Suprapubic skin (tissue), 4 donors: ENCODE measurements around the gene LRRFIP1.

Experiments
- EP300 ChIP-seq: sonication (generic); formaldehyde crosslinking; IDR thresholded peaks from one replicate; pipeline ENCODE4 v1.6.1; 2017; ENCODE audit warnings: antibody characterized with exemption
- POLR2A ChIP-seq, 2 donors: fragments of 450-650 bp; IDR thresholded peaks; one replicate each; pipeline ENCODE4 v1.6.1; 2017; ENCODE audit warnings: antibody characterized with exemption in 2 of 2, mild to moderate bottlenecking in 2 of 2, moderate library complexity in 2 of 2
- POLR2AphosphoS5 ChIP-seq, 3 donors: sonication (generic); formaldehyde crosslinking; IDR thresholded peaks; one replicate each; pipeline ENCODE4 v1.6.1; 2017; ENCODE audit warnings: antibody characterized with exemption in 3 of 3
- TF ChIP-seq, protein P1 (sequence below), 2 donors: fragments of 200-600 bp in 1 of 2; fragments of 450-650 bp in 1 of 2; sonication (generic) in 1 of 2; IDR thresholded peaks; one replicate each; pipeline ENCODE4 v1.5.1; 2016 to 2019; ENCODE audit warnings: antibody characterized with exemption in 2 of 2, mild to moderate bottlenecking in 1 of 2, moderate library complexity in 1 of 2

GRCh38 chr2:237717366-237718276 is 90.2 kb downstream of the LRRFIP1 start:
- TF ChIP-seq, protein P1, sequence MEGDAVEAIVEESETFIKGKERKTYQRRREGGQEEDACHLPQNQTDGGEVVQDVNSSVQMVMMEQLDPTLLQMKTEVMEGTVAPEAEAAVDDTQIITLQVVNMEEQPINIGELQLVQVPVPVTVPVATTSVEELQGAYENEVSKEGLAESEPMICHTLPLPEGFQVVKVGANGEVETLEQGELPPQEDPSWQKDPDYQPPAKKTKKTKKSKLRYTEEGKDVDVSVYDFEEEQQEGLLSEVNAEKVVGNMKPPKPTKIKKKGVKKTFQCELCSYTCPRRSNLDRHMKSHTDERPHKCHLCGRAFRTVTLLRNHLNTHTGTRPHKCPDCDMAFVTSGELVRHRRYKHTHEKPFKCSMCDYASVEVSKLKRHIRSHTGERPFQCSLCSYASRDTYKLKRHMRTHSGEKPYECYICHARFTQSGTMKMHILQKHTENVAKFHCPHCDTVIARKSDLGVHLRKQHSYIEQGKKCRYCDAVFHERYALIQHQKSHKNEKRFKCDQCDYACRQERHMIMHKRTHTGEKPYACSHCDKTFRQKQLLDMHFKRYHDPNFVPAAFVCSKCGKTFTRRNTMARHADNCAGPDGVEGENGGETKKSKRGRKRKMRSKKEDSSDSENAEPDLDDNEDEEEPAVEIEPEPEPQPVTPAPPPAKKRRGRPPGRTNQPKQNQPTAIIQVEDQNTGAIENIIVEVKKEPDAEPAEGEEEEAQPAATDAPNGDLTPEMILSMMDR (IDR thresholded peaks at IDR 0.05) = no peak
- TF ChIP-seq POLR2AphosphoS5 (IDR thresholded peaks at IDR 0.05) (no peak), POLR2A (IDR thresholded peaks at IDR 0.05) (no peak), EP300 (no peak)
